Measurements from ENCODE around the gene EPSTI1.

- TF ChIP-seq YY1 (IDR thresholded peaks at IDR 0.05; ENCODE audit: insufficient read depth, insufficient read length) (no peak), SUZ12 (IDR thresholded peaks at IDR 0.05; ENCODE audit: extremely low read depth, insufficient read depth, insufficient read length) (no peak)
Measured at GRCh38 chr13:42860485-42860884, 131.6 kb downstream of the EPSTI1 start.

Data from NT2/D1 (cell line).